Measurements from ENCODE around the gene PLEKHA5. TPM values are rescaled to one million over a fixed set of nuclear protein-coding genes. Genes with fewer than 3 reads are reported as not detected.

PLEKHA5 gene
- total RNA-seq, 4 donors from 2014 or later: 34.7 to 59.4 (median 41.7) TPM

DNA sequence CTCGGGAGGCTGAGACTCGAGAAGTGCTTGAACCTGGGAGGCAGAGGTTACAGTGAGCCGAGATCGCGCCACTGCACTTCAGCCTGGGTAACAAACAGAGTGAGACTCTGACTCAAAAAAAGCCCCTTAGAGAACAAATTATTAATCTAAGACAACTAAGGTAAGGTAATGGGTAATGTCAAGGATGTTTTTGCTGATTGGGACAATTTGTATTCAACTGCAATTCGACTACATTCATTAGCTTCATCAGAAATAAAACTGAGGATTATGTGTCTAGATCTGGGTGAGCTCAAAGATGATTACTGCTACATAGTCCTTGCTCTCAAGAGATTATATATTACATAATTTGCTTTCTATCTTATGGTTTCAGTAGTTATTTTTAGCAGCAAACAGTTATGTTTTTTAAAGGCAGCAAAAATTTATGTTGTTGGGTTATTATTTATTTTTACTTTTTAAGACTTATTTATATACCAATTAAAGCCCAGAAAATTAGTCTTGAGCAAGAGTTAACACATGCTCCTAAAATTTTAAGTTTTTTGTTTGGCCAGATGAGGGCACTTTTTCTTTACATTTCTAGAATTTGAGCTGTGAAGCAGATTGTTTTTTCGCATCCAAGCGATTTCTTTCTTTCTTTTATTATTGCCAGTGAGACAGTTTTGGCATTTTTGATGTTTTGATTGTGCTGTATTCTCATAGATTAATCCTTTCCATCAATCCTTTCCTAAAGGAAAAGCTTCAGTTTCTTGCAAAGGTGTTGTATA, 52.3 kb downstream of the PLEKHA5 start:
- TF ChIP-seq, protein P1, sequence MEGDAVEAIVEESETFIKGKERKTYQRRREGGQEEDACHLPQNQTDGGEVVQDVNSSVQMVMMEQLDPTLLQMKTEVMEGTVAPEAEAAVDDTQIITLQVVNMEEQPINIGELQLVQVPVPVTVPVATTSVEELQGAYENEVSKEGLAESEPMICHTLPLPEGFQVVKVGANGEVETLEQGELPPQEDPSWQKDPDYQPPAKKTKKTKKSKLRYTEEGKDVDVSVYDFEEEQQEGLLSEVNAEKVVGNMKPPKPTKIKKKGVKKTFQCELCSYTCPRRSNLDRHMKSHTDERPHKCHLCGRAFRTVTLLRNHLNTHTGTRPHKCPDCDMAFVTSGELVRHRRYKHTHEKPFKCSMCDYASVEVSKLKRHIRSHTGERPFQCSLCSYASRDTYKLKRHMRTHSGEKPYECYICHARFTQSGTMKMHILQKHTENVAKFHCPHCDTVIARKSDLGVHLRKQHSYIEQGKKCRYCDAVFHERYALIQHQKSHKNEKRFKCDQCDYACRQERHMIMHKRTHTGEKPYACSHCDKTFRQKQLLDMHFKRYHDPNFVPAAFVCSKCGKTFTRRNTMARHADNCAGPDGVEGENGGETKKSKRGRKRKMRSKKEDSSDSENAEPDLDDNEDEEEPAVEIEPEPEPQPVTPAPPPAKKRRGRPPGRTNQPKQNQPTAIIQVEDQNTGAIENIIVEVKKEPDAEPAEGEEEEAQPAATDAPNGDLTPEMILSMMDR (IDR thresholded peaks at IDR 0.05): no peak
- TF ChIP-seq POLR2A (IDR thresholded peaks at IDR 0.05): no peak
- H3K4me1 ChIP-seq: no peaks in the 10 kb centered on the region
- H3K27me3 ChIP-seq: no peaks in the 10 kb centered on the region

DNA sequence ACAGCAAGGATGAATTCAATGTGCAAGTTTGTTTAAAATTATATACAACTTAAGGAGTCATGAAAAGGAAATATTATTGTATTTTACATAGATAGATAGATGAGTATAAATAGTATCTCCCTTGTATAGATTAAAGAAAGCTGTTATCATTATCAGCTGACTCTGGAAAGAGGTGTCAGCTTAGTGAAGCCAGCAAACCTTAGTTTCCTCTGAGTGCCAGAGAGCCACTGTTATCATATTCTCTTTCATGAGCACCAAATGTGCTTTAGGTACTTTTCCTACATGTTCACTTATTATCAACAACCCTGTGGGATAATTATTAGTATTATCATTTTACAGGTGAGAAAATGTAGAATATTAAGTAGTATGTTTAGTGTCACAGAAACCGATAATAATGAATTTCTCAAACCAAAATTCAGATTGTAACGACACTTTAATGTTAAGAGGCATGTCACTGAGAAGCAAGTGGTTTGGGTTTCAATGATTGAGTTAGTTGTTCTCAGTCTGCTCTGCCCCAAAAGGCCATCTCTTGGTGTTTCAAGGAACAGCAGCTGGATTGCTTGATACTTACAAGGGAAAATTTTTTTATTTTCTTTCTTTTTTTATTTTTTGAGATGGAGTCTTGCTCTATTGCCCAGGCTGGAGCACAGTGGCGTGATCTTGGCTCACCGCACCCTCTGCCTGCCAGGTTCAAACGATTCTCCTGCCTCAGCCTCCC, 53.7 kb downstream of the PLEKHA5 start:
- no peak for TF ChIP-seq POLR2A (IDR thresholded peaks at IDR 0.05)
- TF ChIP-seq, protein P1 (IDR thresholded peaks at IDR 0.05): peak in 2 of 6 experiments; percentile 18 to 28
- DNase-seq: no peak
- Histone ChIP-seq H3K4me1 (no peaks in the 10 kb centered on the region), H3K27ac (no peak overlapping the region), H3K4me3 (no peak overlapping the region), H3K9me3 (no peaks in the 10 kb centered on the region), H3K36me3 (no peaks in the 10 kb centered on the region), H3K27me3 (no peaks in the 10 kb centered on the region)

More for the DNA sequence above, 52.3 kb downstream of the PLEKHA5 start:
- H3K9me3 ChIP-seq: no peaks in the 10 kb centered on the region
- H3K4me3 ChIP-seq: no peak overlapping the region
- H3K27ac ChIP-seq: no peak overlapping the region
- no peaks in the 10 kb centered on the region for H3K36me3 ChIP-seq
- no peak for DNase-seq

DNA sequence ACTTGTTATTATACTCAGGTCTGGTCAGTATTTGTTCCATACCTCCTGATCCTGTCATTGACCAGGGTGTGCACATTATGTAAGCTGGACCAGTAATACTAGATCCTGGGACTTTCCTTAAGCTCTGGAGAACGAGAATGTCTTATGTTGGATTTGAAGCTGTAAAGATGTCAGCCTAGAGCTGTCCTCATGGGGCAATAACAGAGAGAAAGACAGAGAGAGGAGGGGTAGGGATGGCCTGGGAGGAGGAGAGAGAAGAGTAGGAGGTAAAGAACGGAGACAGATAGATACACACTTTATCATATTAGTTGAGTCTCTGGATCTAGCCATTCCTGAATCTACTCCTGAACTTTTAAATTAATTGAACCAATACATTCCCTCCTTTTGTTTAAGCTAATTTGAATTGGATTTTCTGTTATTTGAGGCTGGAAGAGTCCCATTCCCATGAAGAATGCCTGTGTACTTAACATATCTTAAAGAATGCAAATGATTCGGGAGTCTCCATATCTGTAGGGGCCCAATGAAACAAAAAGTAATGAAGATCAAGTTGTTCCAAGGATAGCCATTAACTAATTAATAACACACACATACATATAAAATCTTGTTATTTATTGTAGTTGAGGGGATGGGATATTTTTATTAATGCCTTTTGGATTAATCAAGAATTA, 55.9 kb downstream of the PLEKHA5 start:
- no peak for TF ChIP-seq POLR2A (IDR thresholded peaks at IDR 0.05)
- TF ChIP-seq, protein P1 (IDR thresholded peaks at IDR 0.05): no peak
- H3K36me3 ChIP-seq: no peaks in the 10 kb centered on the region
- H3K4me3 ChIP-seq: no peak overlapping the region
- DNase-seq: no peak
- H3K27me3 ChIP-seq: no peaks in the 10 kb centered on the region
- no peak overlapping the region for H3K27ac ChIP-seq
- no peaks in the 10 kb centered on the region for H3K4me1 ChIP-seq
- H3K9me3 ChIP-seq: no peaks in the 10 kb centered on the region

DNA sequence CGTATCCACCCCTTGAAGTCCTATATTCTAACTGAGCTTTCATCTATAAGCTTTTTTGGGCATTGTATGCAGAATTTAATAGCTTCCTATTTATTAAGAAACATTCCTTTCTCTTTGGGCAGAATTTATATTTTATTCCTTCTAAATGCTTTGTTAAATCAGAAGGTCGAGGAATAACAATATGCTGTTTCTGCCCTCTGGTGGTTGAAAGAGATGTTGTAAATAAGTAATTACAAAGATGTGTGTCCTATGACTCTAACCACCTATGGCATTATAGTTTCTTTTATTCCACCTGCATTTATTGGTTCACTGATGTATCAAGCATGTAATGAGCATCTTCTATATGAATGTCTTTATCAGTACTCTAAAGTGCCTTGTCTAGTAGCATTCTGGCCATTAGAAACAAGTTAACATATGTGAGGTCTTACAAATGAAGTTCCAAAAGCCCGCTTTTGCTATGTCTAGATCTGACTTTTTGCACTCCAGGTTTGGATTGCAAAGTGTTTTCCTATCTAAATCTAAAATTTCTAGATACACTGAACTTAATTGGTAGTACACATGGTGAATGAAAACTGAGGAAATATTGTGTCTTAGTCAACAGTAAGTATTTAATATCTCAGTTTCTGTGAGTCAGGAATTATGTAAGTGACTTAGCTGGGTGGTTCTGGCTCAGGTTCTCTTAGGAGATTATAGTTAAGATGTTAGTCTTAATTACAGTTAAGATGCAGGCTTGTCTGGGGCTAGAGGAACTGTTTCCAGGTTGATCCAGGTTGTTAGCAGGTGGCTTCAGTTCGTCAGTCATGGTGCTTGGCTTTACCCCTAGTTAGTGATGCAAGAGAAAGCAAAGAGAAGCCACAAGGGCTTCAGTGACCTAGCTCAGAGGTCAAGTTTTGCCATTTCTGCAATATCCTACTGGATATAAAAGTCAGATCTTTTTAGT, 57.5 kb downstream of the PLEKHA5 start:
- no peak for DNase-seq
- no peak overlapping the region for H3K4me3 ChIP-seq
- no peak overlapping the region for H3K27ac ChIP-seq
- no peak for TF ChIP-seq POLR2A (IDR thresholded peaks at IDR 0.05)
- TF ChIP-seq, protein P1 (IDR thresholded peaks at IDR 0.05): peak in 5 of 6 experiments; percentile 29 to 85 (median 75)
- no peaks in the 10 kb centered on the region for H3K27me3 ChIP-seq
- peaks cover 0 to 4% (median 0%) of the 10 kb centered on the region in 4 donors for H3K4me1 ChIP-seq
- H3K36me3 ChIP-seq: no peaks in the 10 kb centered on the region
- H3K9me3 ChIP-seq: no peaks in the 10 kb centered on the region

DNA sequence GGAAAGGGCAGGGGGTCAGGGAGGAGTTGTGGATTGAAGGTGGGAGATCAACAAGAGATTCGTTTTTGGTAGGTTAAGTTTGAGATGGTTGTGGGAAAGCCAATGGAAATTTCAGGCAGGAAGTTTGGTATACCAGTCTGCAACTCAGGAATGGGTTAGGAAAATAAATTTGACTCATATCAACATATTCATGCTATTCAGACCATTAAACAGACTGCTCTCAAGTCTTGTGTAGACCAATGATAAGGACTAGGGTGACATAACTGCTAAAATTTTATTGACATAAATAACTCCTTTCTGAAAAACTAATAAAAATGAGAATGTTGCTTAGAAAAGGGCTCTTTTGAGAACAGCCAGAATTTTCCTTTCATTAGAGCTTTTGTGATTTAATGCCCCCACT, 60.0 kb downstream of the PLEKHA5 start:
- no peaks in the 10 kb centered on the region for H3K27me3 ChIP-seq
- H3K4me1 ChIP-seq: peaks cover 0 to 4% (median 0%) of the 10 kb centered on the region in 4 donors
- H3K9me3 ChIP-seq: no peaks in the 10 kb centered on the region
- no peaks in the 10 kb centered on the region for H3K36me3 ChIP-seq
- TF ChIP-seq POLR2A (IDR thresholded peaks at IDR 0.05): no peak
- TF ChIP-seq, protein P1 (IDR thresholded peaks at IDR 0.05): no peak
- no peak for DNase-seq
- no peak overlapping the region for H3K4me3 ChIP-seq
- no peak overlapping the region for H3K27ac ChIP-seq

Data from Peyer's patch (tissue), 4 donors.